GM19463 (cell line): ENCODE measurements around the gene HSD17B3.
"Not testable (repeated sequence)": the region's sequence is repeated elsewhere in the genome, so short reads cannot be mapped to it uniquely, and the experiment has no call there.

ENCODE experiments used
- ATAC-seq: cut with Tn5 transposase; IDR thresholded peaks from one replicate; pipeline ENCODE4 v1.9.1; 2021; ENCODE audit warnings: mild to moderate bottlenecking, moderate library complexity; ENCODE audit not compliant: unreplicated experiment

HSD17B3 gene

DNA sequence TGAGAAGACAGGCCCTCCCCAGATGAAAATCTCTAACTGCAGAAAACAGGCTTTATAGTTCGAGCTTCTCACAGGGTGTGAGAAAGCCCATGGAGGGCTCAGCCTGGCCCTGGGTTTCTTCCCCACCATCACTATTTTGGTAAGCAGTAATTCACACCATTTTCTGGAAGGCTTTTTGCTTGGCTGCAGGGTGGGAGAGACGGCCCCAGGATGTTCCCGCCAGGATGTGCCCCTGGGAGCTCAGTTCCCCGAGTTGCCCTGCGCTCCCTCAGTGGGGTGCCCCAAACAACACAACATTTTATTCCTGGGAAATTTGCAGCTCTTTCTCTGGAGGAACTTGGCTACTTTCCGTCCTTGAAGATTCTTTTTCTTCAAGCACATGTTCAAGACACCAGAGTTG, 100.8 kb downstream of the HSD17B3 start:
- ATAC-seq = no peak

DNA sequence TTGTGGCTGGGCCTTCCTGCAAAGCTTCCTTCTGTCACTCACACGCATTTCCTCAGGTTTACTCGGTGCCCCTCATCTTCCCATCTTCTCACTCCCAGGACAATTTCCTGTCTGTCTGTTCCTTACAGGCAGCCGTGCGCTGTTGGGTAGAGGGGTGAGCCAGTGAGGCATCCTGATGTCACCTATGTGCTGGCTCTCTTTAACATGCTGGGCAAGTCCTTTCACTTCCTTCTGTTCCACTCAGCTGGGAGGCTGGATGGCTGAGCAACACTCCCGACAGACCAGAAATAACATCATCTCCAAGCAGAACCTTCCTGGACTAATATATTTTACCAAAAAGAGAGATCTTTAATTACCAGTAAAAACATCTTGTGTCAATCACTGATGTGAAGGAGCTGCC, 103.0 kb downstream of the HSD17B3 start:
- ATAC-seq = no peak

DNA sequence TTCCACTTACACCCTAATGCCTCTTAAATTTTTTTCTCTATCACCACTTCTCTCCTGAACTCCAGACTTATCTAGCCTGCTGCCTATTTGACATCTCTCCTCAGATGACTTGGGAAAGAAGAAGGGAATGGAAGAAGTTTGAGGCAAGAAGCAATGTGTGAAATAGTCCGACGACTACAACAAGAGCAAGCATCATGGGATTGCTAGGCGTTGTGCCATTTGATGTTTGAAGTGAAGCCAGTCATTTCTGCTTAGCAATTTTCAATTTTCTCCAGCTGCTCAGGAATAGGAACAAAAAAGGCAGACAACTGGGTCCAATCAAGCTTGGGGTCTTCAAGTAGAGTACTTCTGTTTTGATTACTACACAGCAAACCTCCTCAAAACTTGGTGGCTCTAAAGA, 106.4 kb downstream of the HSD17B3 start:
- no peak for ATAC-seq

DNA sequence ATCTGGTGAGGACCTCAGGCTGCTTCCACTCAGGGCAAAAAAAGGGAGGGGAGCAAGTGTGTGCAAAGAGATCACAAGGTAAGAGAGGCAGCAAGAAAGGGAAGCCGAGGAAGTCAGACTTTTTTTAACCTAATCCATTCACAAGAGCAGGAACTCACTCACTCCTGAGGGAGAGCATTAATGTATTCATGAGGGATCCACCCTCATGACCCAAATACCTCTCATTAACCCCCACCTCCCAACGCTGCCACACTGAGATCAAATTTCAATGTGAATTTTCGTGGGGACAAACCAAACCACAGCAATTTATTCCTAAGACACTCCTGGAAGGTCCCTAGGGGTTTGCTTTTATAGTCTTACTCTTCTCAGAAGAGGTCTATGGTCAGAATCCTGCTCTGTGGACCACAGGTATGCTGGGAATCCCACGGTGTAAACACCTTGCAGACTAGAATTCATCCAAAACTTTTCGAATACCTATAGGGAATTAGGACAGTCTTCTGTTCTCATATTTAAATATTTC, 108.7 kb downstream of the HSD17B3 start:
- no peak for ATAC-seq

DNA sequence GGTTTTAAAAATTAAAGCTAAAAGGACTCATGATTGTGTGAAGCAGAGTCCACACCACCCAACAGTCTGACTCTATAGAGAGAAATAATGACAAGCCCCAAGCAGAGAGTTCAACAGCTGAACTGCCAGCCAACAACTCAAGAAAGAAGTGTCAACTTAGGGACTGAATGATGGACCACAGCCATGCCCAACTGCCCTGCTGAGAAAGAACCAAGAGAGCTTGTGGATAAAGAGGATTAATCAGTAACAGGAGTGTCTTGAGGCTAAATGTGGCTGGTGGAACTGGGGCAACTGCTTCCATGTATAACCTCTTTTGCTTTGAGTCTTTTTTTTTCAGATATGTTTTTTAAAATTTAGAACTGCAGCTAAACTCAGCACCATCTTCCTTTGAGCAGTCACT, 109.3 kb downstream of the HSD17B3 start:
- ATAC-seq = no peak

DNA sequence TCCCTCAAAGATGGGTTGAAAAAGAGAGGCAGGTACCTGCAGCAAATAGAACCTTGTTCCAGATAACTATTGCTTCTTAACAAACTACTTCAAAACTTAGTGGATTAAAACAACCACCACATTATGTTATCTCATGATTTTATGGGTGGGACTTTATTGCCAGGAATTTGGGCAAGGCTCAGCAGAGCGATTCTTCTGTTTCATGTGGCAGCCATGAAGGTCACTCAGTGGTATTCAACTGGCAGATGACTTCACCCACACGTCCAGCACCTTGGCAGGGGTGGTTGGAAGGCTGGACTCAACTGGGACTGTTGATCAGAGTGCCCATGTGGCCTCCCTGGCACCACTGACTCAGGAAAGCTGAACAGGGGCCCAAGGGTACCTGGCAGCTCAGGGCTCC, 112.0 kb downstream of the HSD17B3 start:
- no peak for ATAC-seq

DNA sequence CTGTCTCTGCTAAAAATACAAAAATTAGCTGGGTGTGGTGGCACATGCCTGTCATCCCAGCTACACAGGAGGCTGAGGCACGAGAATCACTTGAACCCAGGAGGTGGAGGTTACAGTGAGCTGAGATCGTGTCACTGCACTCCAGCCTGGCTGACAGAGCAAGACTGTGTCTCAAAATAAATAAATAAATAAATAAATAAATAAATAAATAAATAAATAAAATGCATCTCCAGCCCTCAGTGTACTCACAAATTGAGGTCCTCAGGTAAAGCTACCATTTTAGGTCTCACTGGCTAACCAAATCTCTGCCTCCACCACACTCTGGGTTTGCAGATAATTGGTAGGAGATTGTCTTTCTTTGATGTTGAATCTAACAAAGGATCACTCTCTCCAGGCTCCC, 112.4 kb downstream of the HSD17B3 start:
- not testable (repeated sequence) for ATAC-seq

DNA sequence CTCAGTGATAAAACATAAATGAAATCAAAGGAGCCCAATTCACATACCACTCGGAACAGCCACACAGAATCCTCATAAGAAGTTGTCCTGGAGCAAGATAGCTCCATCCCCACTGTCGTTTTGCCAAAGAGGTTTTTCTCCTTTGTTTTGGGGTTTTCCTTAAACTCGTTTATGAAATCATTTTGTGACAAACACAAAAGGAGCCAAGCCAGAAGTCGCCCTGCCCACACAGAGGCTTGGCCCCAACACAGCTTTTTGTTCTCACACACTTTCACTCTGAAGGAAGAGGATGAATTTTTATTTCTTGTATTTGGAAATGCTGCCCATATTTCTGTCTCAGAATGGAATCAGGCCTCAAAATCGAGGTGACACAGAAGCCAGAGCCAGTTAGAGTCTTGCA, 113.4 kb downstream of the HSD17B3 start:
- no peak for ATAC-seq

DNA sequence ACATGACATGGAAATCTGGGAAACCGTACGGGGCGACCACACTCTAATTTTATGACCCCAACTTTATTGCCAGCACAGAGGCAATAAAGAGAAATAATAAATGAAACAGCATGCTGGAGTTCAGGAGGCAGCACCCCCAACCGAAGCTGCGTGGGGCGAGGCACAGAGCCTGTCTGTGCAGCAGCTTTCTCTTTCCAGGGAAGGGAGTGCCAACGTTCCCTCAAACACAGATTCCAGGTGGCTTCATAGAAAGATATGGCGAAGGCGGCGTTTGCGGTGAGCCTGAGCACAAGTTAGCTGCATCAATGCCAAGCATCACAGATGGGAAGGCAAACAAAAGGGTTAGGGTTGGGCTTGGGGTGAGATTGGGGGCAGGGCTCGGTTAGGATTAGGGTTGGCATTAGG, 114.8 kb downstream of the HSD17B3 start:
- no peak for ATAC-seq

DNA sequence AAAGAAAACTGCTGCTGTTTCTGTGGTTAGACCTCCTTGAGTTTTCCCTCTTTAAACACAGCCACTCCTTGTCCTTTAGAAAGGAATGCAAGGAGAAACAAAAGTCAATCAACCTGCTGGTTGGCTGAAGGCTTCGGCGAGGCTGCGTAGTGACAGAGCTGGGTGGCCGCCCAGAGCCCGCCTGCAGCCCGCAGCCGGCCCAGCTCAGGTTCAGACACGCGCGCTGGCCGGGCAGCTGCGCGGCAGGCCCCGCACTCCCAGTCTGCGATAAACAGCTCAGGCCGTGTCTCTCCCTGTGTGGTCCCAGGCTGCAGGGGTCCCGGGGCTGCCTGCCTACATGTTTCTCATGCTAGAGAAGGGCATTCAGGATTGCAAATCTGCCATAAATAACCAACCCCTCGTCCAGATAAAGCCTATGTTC, 115.4 kb downstream of the HSD17B3 start:
- no peak for ATAC-seq

DNA sequence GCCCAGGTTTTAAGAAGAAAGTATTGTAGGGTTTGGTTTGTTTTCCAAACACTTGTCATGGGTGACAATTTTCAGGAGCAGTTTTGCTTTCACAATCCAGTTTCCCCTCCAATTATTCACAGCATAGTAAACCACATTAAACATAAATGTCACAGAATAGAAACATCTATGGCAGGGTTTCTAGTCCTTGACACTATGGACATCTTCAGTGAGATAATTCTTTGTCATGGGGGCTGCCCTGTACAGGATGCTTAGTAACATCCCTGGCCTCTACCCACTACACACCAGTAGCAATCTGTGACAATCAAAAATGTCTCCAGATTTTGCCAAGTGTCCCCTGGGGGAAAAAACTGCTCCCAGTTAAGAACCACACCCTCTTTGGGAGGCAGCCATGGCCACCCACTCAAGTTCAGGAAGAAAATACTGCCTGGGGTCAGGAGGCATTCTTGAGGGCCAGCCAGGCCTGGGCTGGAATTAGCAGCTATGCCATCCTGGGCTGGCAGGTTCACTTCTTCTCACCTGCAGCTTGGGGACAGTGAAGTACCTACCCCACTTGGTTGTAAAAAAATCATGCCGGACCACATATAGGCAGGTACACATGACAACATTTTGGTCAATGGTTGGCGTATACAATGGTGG, 116.3 kb downstream of the HSD17B3 start:
- no peak for ATAC-seq
